Spleen (tissue), 7 donors: ENCODE measurements around the gene AMN.

Source experiments
- CTCF ChIP-seq, 11 experiments: fragments of 200-600 bp in 7 of 11; fragments of 450-650 bp in 4 of 11; sonication (generic) in 4 of 11; IDR thresholded peaks in 8 of 11; conservative IDR thresholded peaks in 3 of 11; 1 replicate in 7 of 11; 2 replicates in 4 of 11; pipeline versions ENCODE4 v1.4.0 to v1.8.0; 2016 to 2021; ENCODE audit warnings: antibody characterized with exemption in 11 of 11, inconsistent platforms in 4 of 11, mild to moderate bottlenecking in 1 of 11
- POLR2A ChIP-seq, 3 donors: fragments of 450-650 bp; IDR thresholded peaks; one replicate each; pipeline ENCODE4 v1.5.1; 2017; ENCODE audit warnings: antibody characterized with exemption in 3 of 3, mild to moderate bottlenecking in 1 of 3
- POLR2AphosphoS5 ChIP-seq, 3 donors: sonication (generic); formaldehyde crosslinking; IDR thresholded peaks; one replicate each; pipeline ENCODE4 v1.5.1; 2017; ENCODE audit warnings: antibody characterized with exemption in 3 of 3
- donor health status: DM: no; HTN: no; CAD: no; lungs with moderate emphysema.
- donor health status: DM: no; HTN: no; CAD: no.
- donor health status: DM: no; HTN: no; CAD: no.

DNA sequence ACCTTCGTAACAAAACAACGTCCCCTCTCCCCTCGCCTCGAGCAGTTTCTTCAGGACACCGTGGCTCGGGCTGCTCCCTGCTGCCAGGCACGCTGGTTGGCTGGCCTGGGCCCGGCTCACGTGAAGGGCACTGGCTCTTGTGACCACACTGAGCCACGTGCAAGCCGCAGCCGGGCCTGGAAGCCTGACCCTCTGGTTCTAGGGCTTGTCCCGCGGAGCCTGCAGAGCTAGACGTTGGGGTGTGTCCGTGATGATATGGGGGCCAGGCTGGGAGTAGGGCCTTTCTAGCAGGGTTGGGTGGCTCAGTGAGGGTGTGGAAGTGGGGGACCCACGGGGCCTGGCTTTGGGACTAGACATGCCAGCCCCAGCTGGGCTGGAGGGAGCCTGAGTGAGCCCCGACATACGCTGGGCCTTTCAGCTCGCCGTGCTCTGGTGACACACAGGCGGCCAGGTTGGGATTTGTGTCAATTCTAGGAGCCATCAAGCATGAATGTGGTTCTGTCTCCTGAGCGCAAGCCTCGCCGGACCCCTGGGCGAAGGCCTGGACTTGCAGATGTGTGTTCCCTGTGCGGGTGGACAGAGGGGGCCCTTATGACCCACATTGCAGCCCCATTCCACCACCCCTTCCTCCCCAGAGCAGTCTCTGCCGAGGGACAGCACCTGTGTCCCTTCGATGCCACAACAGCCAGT, 13.6 kb upstream of the AMN start:
- TF ChIP-seq CTCF (IDR thresholded peaks at IDR 0.05 in 8 of 11, conservative IDR thresholded peaks at IDR 0.05 in 3 of 11) = no peak
- TF ChIP-seq POLR2AphosphoS5 (IDR thresholded peaks at IDR 0.05) = peak in 1 of 3 donors; percentile 42
- no peak for TF ChIP-seq POLR2A (IDR thresholded peaks at IDR 0.05)
